Activated T-cell treated with anti-CD3 and anti-CD28 coated beads for 1 hour (primary cell): ENCODE measurements around the gene ANGPTL2.
"Not testable (repeated sequence)": the region's sequence is repeated elsewhere in the genome, so short reads cannot be mapped to it uniquely, and the experiment has no call there.

Experiments
- DNase-seq: peaks from one replicate; pipeline ENCODE4 v3.0.0-alpha.2; 2020; ENCODE audit warnings: low read depth

Gene ANGPTL2

GRCh38 chr9:127154390-127155191 is 32.2 kb upstream of the ANGPTL2 start:
- no peak for DNase-seq

- DNase-seq, result no peak
Measured at GRCh38 chr9:127154003-127154389, 31.6 kb upstream of the ANGPTL2 start.

GRCh38 chr9:127153501-127153900 is 31.1 kb upstream of the ANGPTL2 start:
- no peak for DNase-seq

DNA sequence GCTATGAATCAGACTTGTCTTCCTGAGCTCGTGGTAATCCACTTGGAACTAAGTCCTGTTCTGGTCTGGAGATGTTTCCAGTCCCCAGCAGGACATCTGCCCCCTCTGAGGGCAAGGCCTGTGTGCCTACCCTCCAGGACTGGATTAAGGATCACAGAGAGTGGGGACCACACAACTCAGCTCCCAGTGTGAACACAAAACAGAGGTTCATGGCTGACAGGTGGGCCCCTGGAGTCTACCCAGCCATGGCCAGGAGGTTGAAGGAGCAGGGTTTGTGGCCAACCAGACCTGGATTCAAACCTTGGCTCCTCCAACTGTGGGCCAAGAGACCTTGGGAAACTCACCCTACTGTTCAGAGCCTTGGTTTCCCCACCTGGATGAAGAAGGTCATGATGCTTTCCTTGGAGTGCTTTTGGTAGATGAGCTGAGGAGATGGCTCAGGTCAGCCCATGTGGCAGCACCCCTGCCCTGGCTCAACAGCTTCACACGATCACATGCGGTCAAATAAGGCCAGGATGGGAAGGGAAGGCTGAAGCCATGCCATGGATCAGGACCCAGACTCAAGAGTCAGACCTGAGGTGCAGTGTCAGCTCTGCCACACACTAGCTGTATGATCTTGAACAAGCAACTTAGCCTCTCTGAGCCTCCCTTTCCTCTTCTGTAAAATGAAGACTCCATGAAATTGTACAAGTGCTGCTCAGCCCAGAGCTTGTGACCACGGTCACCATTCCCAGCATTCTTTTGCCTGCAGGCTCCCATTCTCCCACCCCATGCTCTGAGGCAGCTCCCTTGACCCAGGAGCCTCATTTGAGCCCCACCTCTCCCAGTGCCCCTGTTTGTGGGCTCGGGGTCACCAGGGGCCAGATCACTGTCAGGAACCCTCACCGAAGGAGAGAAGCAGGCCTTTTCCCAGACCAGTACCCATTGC is 27.3 kb upstream of the ANGPTL2 start:
- no peak for DNase-seq

- DNase-seq, result no peak
Measured at GRCh38 chr9:127149010-127149409, 26.6 kb upstream of the ANGPTL2 start.

DNA sequence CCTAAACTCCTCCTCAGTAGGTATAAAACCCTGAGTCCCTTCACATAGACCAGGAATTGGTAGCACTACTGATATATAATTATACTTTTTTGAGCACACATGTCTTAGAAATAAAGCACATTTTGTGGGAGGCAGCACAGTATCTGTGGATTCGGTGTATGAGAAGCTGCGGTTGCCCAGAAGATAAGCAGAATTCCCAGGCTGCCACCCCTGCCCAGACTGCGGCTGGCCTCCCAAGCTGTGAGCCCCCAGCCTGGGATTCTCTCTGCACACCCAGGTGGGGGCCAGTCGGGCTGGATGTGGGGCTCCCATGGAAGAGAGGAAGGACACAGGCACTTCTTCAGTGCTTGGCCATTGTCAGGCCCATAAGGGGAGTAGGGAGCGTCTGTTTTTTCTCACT is 25.6 kb upstream of the ANGPTL2 start:
- no peak for DNase-seq

DNA sequence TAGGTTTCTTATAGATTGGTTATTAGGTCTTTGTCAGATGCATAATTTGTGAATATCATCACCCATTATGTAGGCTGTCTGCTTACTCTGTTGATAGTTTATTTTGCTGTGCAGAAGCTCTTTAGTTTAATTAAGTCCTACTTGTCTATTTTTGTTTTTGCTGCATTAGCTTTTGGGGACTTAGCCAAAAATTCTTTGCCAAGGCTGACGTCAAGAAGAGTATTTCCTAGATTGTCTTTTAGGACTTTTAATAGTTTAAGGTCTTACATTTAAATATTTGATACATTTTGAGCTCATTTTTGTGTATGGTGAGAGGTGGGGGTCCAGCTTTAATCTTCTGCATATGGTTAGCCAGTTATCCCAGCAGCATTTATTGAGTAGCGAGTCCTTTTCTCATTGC is 24.8 kb upstream of the ANGPTL2 start:
- DNase-seq, result no peak

GRCh38 chr9:127146841-127147240 is 24.4 kb upstream of the ANGPTL2 start:
- not testable (repeated sequence) for DNase-seq

DNA sequence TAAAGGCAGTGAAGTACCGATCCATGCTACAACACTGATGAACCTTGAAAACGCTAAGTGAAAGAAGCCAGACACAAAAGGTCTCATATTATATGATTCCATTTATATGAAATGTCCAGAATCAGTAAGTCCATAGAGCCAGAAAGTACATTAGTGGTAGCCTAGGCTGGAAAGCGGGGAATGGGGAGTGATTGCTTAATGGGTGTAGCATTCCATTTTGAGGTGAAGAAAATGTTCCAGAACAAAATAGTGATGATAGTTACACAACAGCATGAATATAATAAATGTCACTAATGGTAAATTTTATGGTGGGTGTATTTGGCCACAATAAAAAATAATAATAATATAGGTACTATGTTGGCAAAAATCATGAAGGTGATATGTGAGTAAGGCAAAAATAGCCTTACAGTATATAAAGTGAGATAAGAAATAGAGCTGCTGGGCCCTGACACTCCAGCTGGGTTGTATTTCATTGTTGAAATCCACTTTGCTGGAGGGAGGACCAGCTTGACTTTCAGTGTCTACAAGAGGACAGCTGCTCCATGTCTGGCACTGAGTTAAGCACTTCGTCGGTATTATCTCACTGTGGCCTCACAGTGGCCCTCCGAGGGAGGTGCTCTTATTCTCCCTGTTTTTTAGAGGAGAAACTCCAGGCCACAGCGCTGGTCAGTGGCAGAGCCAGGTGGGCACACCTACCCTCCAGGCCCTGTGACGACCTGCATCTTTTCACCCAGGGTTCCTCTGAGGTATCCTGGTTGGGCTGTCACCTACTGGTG is 22.4 kb upstream of the ANGPTL2 start:
- no peak for DNase-seq

DNA sequence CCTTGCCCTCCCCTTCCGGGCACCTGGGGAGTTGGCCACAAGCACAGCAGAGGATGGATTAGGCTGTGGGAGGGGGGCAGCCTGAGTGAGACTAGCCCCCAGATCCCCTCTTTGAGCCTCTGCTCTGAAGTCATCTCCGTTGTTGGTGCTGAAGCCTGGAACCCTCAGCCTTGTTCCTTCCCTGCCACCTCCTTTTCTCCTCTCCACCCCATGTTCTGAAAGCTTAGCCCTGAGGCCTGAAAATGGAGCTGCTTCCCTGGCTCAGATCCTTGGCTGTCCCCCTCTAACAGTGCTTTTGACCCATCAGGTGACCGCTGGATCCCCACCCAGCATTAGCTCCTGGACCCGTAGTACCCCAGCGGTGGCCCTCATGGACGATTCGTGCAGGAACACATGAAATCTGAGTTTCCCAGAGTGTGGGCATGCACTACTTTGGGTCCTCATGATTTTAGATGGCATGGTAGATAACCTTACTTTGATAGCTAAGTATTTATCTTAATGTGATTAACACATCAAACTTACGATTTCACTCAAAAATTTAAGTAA is 21.6 kb upstream of the ANGPTL2 start:
- DNase-seq, result no peak

GRCh38 chr9:127142931-127143464 is 20.6 kb upstream of the ANGPTL2 start:
- no peak for DNase-seq

DNA sequence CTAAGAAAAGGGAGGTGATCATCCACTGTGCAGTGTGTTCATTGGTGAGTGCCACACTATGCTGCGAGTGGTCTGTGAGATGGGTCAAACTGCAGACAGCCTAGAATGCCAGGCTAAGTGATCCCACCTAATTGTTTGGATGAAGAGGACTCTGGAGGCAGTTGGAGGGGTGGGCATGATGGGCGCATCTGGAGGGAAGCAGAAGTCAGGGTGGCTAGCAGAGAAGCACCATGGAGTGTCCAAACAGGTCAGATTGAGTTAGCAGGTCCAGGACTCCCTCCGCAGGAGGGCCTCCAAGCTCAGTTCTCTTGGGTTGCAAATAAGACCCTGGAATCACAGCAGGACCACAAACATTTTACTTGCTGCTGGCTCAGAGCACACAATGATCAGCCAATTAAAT is 19.9 kb upstream of the ANGPTL2 start:
- no peak for DNase-seq

GRCh38 chr9:127140842-127141675 is 18.6 kb upstream of the ANGPTL2 start:
- no peak for DNase-seq

DNA sequence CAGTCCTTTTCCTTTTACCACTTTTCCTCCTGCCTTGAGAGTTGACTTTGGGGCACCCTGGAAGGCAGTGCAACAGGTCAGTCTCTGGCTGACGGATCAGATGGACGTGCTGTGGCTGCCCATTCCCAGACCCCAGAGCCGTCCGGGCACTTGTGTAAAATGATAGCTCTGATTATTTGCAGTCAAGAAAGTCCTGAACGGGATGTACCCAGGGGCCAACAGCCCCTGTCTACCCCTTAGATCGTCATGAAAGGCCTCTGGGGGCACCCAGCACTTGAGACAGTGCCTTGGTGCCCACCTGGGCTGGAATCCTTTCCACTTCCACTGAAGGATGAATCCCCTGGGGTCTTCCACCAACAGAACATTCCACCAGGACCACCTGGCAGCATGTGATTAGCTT is 17.7 kb upstream of the ANGPTL2 start:
- DNase-seq, result no peak

- DNase-seq, result no peak
Measured at GRCh38 chr9:127139775-127140174, 17.3 kb upstream of the ANGPTL2 start.

GRCh38 chr9:127139071-127139731 is 16.8 kb upstream of the ANGPTL2 start:
- DNase-seq, result no peak

GRCh38 chr9:127138444-127138843 is 16.0 kb upstream of the ANGPTL2 start:
- no peak for DNase-seq

DNA sequence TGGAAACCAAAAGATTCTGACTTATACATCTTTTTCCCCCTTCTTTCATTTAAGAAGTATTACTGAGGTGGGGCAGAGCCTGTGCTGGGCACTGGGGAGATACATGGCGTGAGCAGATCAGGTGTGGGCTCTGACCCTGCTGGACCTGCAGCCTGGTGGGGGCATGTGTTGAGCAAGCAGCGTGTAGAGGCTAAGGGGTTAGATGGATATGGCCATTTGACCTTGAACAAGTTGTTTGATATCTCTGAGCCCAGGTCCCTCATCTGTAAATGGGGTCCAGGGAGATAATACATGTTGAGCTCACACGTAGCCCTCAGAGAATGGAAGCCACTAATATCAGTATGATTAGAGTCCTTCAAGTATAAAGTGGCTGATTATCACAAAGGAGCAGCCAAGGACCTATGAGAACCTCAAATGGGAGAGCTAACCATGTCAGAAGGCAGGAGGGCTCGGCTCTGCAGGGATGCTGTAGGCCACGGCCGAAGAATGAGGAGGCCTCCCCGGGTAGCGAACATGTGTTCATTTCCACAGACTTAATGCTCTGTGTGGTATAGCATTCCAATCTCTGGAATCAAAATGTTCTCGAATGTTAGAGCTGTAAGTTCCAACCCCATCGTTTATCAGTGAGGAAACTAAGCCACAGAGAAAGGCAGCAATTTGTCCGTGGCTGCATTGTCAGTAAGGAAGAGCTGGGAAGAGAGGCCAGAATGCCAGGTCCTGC is 15.4 kb upstream of the ANGPTL2 start:
- no peak for DNase-seq

GRCh38 chr9:127136880-127137639 is 14.6 kb upstream of the ANGPTL2 start:
- DNase-seq, result no peak
